ENCODE data around the gene CAMTA1. TPM values are rescaled to one million over a fixed set of nuclear protein-coding genes. Genes with fewer than 3 reads are reported as not detected.
"Not testable (repeated sequence)": the region's sequence is repeated elsewhere in the genome, so short reads cannot be mapped to it uniquely, and the experiment has no call there.

CAMTA1 gene
- total RNA-seq, 1 donor from 2014 or later: 81.6 TPM

DNA sequence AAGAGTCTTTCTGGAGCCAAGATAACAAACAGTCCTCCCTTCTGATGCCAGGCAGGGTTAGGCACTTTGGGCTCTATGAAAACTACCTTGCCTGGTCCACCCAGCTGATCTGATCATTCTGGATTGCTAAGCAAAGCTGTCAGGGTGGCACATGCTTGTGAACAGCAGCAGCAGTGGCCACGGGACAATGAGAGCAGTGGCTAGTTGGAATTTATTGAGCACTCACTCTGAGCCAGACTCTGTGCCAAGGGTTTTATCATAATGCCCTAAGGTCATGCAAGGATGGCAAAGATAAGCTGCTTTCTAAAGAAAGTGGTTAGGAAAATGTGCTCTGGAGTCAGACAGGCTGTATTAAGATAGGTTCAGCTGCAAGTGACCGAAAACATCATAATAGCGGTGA lies 595.5 kb downstream of the CAMTA1 start:
- H3K36me3 Mint-ChIP-seq (ENCODE audit: unreplicated experiment): no peaks in the 10 kb centered on the region
- peaks cover 13% of the 10 kb centered on the region for H3K4me1 Mint-ChIP-seq (ENCODE audit: unreplicated experiment)
- no peak overlapping the region for H3K4me3 Mint-ChIP-seq (ENCODE audit: unreplicated experiment)
- no peaks in the 10 kb centered on the region for H3K27me3 Mint-ChIP-seq (ENCODE audit: unreplicated experiment)
- TF ChIP-seq, protein P1, sequence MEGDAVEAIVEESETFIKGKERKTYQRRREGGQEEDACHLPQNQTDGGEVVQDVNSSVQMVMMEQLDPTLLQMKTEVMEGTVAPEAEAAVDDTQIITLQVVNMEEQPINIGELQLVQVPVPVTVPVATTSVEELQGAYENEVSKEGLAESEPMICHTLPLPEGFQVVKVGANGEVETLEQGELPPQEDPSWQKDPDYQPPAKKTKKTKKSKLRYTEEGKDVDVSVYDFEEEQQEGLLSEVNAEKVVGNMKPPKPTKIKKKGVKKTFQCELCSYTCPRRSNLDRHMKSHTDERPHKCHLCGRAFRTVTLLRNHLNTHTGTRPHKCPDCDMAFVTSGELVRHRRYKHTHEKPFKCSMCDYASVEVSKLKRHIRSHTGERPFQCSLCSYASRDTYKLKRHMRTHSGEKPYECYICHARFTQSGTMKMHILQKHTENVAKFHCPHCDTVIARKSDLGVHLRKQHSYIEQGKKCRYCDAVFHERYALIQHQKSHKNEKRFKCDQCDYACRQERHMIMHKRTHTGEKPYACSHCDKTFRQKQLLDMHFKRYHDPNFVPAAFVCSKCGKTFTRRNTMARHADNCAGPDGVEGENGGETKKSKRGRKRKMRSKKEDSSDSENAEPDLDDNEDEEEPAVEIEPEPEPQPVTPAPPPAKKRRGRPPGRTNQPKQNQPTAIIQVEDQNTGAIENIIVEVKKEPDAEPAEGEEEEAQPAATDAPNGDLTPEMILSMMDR (IDR thresholded peaks at IDR 0.05): no peak
- DNase-seq (ENCODE audit: extremely low spot score, unreplicated experiment): peak; percentile 53
- no peak overlapping the region for H3K27ac Mint-ChIP-seq (ENCODE audit: unreplicated experiment)
- H3K9me3 Mint-ChIP-seq (ENCODE audit: unreplicated experiment): no peaks in the 10 kb centered on the region

DNA sequence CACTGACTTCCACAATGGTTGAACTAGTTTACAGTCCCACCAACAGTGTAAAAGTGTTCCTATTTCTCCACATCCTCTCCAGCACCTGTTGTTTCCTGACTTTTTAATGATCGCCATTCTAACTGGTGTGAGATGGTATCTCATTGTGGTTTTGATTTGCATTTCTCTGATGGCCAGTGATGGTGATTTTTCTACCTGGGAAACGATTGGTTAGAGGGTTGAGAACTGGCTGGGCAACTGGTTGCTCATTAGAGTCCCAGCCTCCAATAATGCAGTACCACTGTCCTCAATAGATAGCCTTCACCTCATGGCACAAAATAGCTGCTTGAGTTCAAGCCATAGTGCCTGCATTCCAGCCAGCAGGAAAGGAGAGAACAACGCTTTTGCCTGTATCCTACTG lies 596.5 kb downstream of the CAMTA1 start:
- H3K4me3 Mint-ChIP-seq (ENCODE audit: unreplicated experiment); H3K27me3 Mint-ChIP-seq (ENCODE audit: unreplicated experiment); H3K27ac Mint-ChIP-seq (ENCODE audit: unreplicated experiment); H3K9me3 Mint-ChIP-seq (ENCODE audit: unreplicated experiment); H3K36me3 Mint-ChIP-seq (ENCODE audit: unreplicated experiment): not testable (repeated sequence)
- DNase-seq (ENCODE audit: extremely low spot score, unreplicated experiment): peak; percentile 11
- H3K4me1 Mint-ChIP-seq (ENCODE audit: unreplicated experiment): peaks cover 14% of the 10 kb centered on the region

DNA sequence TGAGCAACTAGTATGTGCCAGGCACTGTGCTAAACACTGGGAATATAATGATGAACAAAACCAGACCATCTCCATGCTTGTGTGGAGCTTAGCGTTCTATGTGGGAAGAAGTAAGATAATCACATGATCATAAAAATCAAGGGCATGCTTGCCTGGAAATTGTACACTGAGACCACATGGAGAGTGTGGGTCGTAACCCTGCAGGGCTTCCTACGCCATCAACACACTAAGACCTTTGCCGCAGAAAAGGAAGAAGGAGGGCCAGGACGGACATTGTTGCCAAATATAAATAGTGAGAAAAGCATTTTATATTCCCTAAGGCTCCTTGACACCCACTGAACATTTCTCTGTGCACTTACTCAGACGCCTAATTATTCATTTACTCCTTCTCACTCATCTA lies 597.7 kb downstream of the CAMTA1 start:
- H3K27me3 Mint-ChIP-seq (ENCODE audit: unreplicated experiment): no peaks in the 10 kb centered on the region
- TF ChIP-seq, protein P1 (IDR thresholded peaks at IDR 0.05): no peak
- no peak overlapping the region for H3K4me3 Mint-ChIP-seq (ENCODE audit: unreplicated experiment)
- DNase-seq (ENCODE audit: extremely low spot score, unreplicated experiment): peak; percentile 21
- H3K9me3 Mint-ChIP-seq (ENCODE audit: unreplicated experiment): no peaks in the 10 kb centered on the region
- H3K4me1 Mint-ChIP-seq (ENCODE audit: unreplicated experiment): peaks cover 26% of the 10 kb centered on the region
- no peaks in the 10 kb centered on the region for H3K36me3 Mint-ChIP-seq (ENCODE audit: unreplicated experiment)
- no peak overlapping the region for H3K27ac Mint-ChIP-seq (ENCODE audit: unreplicated experiment)

DNA sequence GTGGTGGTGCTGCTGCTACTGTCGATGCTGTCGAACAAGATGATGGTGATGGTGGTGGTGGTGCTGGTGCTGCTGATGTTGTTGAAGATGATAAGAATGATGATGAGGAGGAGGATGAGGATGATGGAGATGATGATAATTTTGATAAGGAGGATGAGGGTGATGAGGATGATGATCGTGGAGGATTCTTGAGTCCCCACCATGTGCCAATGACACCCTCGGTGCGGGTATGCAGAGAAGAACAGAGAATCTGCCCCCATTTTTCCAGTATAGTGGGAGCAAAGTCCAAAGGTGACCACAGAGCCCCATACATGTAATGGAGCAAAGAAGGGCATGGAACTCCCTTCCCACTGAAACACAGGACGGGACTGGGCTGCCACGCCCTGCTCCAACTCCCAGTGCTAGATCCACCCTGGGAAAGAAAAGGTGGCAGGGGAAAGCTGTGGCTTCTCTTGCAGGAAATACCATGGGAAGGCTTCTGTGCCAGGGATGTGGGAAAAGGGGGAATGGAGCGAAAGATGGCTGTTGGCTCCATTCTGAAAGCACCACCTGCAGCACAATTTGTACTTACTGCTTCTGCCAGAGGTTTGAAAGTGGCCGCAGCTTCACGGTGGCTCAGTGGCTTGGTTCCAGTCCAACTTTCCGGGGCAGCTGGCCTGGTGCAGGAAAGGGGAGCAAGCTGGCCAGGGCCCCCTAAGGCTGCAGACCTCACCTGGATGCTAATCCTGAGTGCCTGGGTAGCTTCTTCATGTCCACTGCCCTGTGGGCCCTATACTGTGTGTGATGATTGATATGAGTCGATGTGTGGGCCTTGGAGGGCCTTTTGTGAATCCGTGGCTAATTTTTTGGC lies 598.6 kb downstream of the CAMTA1 start:
- H3K27ac Mint-ChIP-seq (ENCODE audit: unreplicated experiment): no peak overlapping the region
- TF ChIP-seq, protein P1 (IDR thresholded peaks at IDR 0.05): no peak
- no peaks in the 10 kb centered on the region for H3K9me3 Mint-ChIP-seq (ENCODE audit: unreplicated experiment)
- H3K4me1 Mint-ChIP-seq (ENCODE audit: unreplicated experiment): peaks cover 33% of the 10 kb centered on the region
- no peaks in the 10 kb centered on the region for H3K27me3 Mint-ChIP-seq (ENCODE audit: unreplicated experiment)
- no peaks in the 10 kb centered on the region for H3K36me3 Mint-ChIP-seq (ENCODE audit: unreplicated experiment)
- peak; percentile 59 for DNase-seq (ENCODE audit: extremely low spot score, unreplicated experiment)
- H3K4me3 Mint-ChIP-seq (ENCODE audit: unreplicated experiment): no peak overlapping the region

DNA sequence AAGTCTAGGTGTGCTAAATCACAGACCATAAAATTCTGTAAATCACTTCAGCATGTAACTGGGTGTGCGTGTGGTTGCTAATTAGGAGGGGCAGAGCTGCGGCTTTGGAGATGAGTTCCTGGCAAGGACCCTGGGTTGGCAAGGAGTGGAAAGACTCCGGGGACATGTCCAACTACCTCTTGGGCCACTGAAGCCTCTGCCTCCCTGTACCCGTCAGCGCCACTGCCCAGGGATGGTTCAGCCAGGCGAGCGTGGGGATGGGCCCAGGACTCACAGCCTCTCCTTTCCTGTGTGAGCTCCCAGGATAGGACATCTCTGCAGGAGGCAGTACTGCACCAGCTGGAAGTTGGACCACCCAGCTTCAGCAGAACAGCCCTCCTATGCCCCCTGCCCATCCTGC lies 599.4 kb downstream of the CAMTA1 start:
- Mint-ChIP-seq H3K27me3 (ENCODE audit: unreplicated experiment) (no peaks in the 10 kb centered on the region), H3K9me3 (ENCODE audit: unreplicated experiment) (no peaks in the 10 kb centered on the region), H3K27ac (ENCODE audit: unreplicated experiment) (no peak overlapping the region), H3K4me1 (ENCODE audit: unreplicated experiment) (peaks cover 33% of the 10 kb centered on the region), H3K36me3 (ENCODE audit: unreplicated experiment) (no peaks in the 10 kb centered on the region), H3K4me3 (ENCODE audit: unreplicated experiment) (no peak overlapping the region)
- peak; percentile 53 for DNase-seq (ENCODE audit: extremely low spot score, unreplicated experiment)
- TF ChIP-seq, protein P1 (IDR thresholded peaks at IDR 0.05): no peak
